Gastrocnemius medialis (tissue), 4 donors: ENCODE measurements around the gene COL23A1. TPM values are rescaled to one million over a fixed set of nuclear protein-coding genes. Genes with fewer than 3 reads are reported as not detected.

Experiments used
- ATAC-seq, 2 donors: fragments of 150-250 bp; one replicate each; pipeline ENCODE4 v1.9.1; 2016
- DNase-seq, 2 donors: peaks; one replicate each; pipeline ENCODE4 v3.0.0-alpha.2; 2019
- H3K27ac ChIP-seq, 4 donors: fragments of 200-600 bp; sonication (generic); 1 replicate in 1 of 4; 2 replicates in 3 of 4; pipeline ENCODE4 v1.5.1; 2016 to 2018; ENCODE audit warnings: mild to moderate bottlenecking in 2 of 4, moderate library complexity in 1 of 4
- H3K27me3 ChIP-seq, 3 donors: fragments of 200-600 bp; sonication (generic) in 2 of 3; 1 replicate in 1 of 3; 2 replicates in 2 of 3; pipeline versions ENCODE4 v1.5.1 to v1.6.0; 2016 to 2019; ENCODE audit warnings: mild to moderate bottlenecking in 1 of 3, moderate library complexity in 1 of 3
- H3K36me3 ChIP-seq, 2 donors: fragments of 200-600 bp; sonication (generic) in 1 of 2; one replicate each; pipeline ENCODE4 v1.5.1; 2017 to 2018
- H3K4me1 ChIP-seq, 2 donors: fragments of 200-600 bp; sonication (generic) in 1 of 2; one replicate each; pipeline ENCODE4 v1.5.1; 2016 to 2017; ENCODE audit warnings: mild to moderate bottlenecking in 2 of 2
- H3K4me3 ChIP-seq, 4 donors: fragments of 200-600 bp; sonication (generic) in 3 of 4; 1 replicate in 1 of 4; 2 replicates in 3 of 4; pipeline ENCODE4 v1.5.1; 2016 to 2019; ENCODE audit warnings: mild to moderate bottlenecking in 2 of 4
- H3K9me3 ChIP-seq, 3 donors: fragments of 200-600 bp; sonication (generic) in 2 of 3; 1 replicate in 1 of 3; 2 replicates in 2 of 3; pipeline ENCODE4 v1.5.1; 2016 to 2019
- CTCF ChIP-seq, 5 experiments: fragments of 450-650 bp in 3 of 5; fragments of 200-600 bp in 2 of 5; sonication (generic) in 2 of 5; IDR thresholded peaks in 4 of 5; conservative IDR thresholded peaks in 1 of 5; 1 replicate in 4 of 5; 2 replicates in 1 of 5; pipeline ENCODE4 v1.5.1; 2016 to 2019; ENCODE audit warnings: antibody characterized with exemption in 5 of 5, mild to moderate bottlenecking in 3 of 5, moderate library complexity in 3 of 5
- POLR2A ChIP-seq, 2 donors: fragments of 450-650 bp; IDR thresholded peaks; one replicate each; pipeline ENCODE4 v1.6.1; 2017; ENCODE audit warnings: antibody characterized with exemption in 2 of 2, mild to moderate bottlenecking in 2 of 2, moderate library complexity in 2 of 2
- in situ Hi-C, 4 donors: fragments of 200-750 bp; cut with MboI; loops; one replicate each; pipeline versions ENCODE4 v1.15.0 to v1.8.0; 2017; ENCODE audit warnings: low sequenced_read_pairs in 4 of 4
- intact Hi-C: fragments of 100-400 bp; cut with DNase I; formaldehyde crosslinking; loops from one replicate; pipeline ENCODE4 v1.15.1; 2023; ENCODE audit warnings: low total_unique reads
- total RNA-seq, 4 donors: library from RNA; depleted of rRNA; stranded (reverse); fragments of >200 nt; gene quantifications; one replicate each; pipeline versions ENCODE4 v1.1.0 to v1.2.3, GENCODE V29; 2016

The COL23A1 gene
- total RNA-seq, 4 donors from 2014 or later = 0.62 to 1.1 (median 0.97) TPM; not detected in 1

GRCh38 chr5:178440181-178440580, 150.0 kb downstream of the COL23A1 start:
- DNase-seq = no peak
- intact Hi-C loops (no loop called here), in situ Hi-C loops (no loop called here)
- no peak for ATAC-seq
- no peak for TF ChIP-seq CTCF (IDR thresholded peaks at IDR 0.05 in 4 of 5, conservative IDR thresholded peaks at IDR 0.05 in 1 of 5)
- TF ChIP-seq POLR2A (IDR thresholded peaks at IDR 0.05) = no peak
- no peak overlapping the region for H3K27ac ChIP-seq
- H3K36me3 ChIP-seq = no peaks in the 10 kb centered on the region
- no peak overlapping the region for H3K4me3 ChIP-seq
- no peaks in the 10 kb centered on the region for H3K9me3 ChIP-seq
- no peaks in the 10 kb centered on the region for H3K4me1 ChIP-seq
- no peaks in the 10 kb centered on the region for H3K27me3 ChIP-seq

GRCh38 chr5:178439493-178440180, 150.6 kb downstream of the COL23A1 start:
- no peak overlapping the region for H3K4me3 ChIP-seq
- TF ChIP-seq CTCF (IDR thresholded peaks at IDR 0.05 in 4 of 5, conservative IDR thresholded peaks at IDR 0.05 in 1 of 5) (no peak), POLR2A (IDR thresholded peaks at IDR 0.05) (no peak)
- H3K9me3 ChIP-seq = no peaks in the 10 kb centered on the region
- H3K4me1 ChIP-seq = peaks cover 3 to 5% of the 10 kb centered on the region in 2 donors
- in situ Hi-C loops (no loop called here), intact Hi-C loops (no loop called here)
- ATAC-seq (no peak), DNase-seq (no peak)
- H3K36me3 ChIP-seq = no peaks in the 10 kb centered on the region
- no peak overlapping the region for H3K27ac ChIP-seq
- no peaks in the 10 kb centered on the region for H3K27me3 ChIP-seq

- TF ChIP-seq CTCF (IDR thresholded peaks at IDR 0.05 in 4 of 5, conservative IDR thresholded peaks at IDR 0.05 in 1 of 5) (no peak), POLR2A (IDR thresholded peaks at IDR 0.05) (no peak)
- intact Hi-C loops = no loop called here
- in situ Hi-C loops = no loop called here
- Histone ChIP-seq H3K27ac (no peak overlapping the region), H3K4me1 (peaks cover 5 to 9% of the 10 kb centered on the region in 2 donors), H3K4me3 (no peak overlapping the region), H3K36me3 (no peaks in the 10 kb centered on the region), H3K9me3 (no peaks in the 10 kb centered on the region), H3K27me3 (no peaks in the 10 kb centered on the region)
- ATAC-seq (no peak), DNase-seq (no peak)
Observed at GRCh38 chr5:178438796-178439195, 151.4 kb downstream of the COL23A1 start.

- intact Hi-C loops = no loop called here
- DNase-seq (no peak), ATAC-seq (no peak)
- H3K27ac ChIP-seq = no peak overlapping the region
- no peaks in the 10 kb centered on the region for H3K36me3 ChIP-seq
- in situ Hi-C loops = no loop called here
- no peak overlapping the region for H3K4me3 ChIP-seq
- TF ChIP-seq POLR2A (IDR thresholded peaks at IDR 0.05) (no peak), CTCF (IDR thresholded peaks at IDR 0.05 in 4 of 5, conservative IDR thresholded peaks at IDR 0.05 in 1 of 5) (no peak)
- no peaks in the 10 kb centered on the region for H3K9me3 ChIP-seq
- peaks cover 5 to 9% of the 10 kb centered on the region in 2 donors for H3K4me1 ChIP-seq
- H3K27me3 ChIP-seq = no peaks in the 10 kb centered on the region
Observed at GRCh38 chr5:178437386-178438075, 152.7 kb downstream of the COL23A1 start.
